HG03064 (cell line): ENCODE measurements around the gene PDE4D.

Experiments used
- ATAC-seq: cut with Tn5 transposase; IDR thresholded peaks from one replicate; pipeline ENCODE4 v1.9.1; 2021; ENCODE audit warnings: low read depth; ENCODE audit not compliant: unreplicated experiment

The PDE4D gene

DNA sequence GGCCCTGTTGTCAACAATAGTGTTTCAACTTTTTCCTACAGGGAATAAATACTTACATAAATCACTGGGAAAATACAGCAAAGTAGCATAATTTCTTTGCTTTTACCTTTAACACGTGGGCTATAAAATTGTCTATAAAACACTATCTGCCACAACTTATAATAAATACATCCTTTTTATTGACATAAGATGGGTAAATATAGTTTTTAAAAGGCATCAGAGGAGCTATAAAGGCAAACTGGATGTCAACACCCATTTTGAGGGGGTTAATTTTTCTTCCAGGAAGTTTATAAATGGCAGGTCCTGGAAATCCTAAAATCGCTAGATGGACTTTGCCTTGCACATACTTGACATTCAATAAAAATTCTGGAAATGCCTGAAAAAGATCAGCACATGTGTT is 358.0 kb downstream of the PDE4D start:
- no peak for ATAC-seq

DNA sequence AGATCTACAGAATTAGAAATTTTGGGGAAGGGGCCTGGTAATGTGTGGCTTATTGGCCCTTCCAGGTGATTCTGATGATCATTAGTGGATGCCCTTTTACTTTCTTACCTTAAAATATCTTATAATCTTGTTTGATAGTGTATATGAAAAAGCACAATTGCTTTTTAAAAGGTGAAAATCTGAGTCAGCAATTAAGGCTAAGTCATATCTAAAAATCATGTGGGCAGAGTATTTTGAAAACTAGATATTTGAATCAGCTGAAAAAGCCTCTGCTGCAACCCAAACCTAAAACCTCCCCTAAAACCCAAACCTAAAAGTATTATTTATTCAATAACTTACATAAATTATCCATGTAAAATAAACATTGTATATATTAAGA is 359.8 kb downstream of the PDE4D start:
- no peak for ATAC-seq

DNA sequence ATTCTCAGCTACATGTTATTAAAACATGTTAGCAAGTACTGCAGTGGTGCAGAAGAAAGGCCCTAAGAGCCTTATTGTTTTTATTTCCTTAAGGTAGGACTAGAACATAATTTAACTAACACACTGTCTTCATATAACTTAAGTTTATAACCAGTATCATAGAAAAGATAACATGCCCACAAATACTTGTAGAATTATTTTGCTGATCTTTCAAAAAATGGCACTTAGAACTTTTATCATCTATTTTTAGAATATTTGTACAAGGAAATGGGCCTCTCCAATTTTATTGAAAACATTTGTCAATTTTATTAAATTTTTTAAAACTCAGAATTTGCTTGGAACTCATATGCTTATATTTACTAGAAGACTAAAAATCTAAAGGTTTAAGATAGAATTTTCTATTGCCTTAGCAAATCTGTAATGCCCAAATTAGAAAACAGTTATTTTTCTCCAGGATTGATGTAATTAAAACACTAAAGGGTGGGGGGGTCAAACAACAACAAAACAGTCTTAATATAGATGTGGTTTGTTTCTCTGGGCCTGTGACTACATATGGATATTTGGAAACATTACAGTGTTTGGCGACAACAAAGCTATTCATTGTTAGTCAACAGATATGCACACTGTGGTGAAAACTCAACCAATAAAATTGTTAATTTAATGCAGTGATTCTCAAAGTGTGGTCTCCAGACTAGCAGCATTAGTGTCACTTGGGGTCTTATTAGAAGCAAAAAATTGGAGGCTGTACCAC is 360.4 kb downstream of the PDE4D start:
- no peak for ATAC-seq

DNA sequence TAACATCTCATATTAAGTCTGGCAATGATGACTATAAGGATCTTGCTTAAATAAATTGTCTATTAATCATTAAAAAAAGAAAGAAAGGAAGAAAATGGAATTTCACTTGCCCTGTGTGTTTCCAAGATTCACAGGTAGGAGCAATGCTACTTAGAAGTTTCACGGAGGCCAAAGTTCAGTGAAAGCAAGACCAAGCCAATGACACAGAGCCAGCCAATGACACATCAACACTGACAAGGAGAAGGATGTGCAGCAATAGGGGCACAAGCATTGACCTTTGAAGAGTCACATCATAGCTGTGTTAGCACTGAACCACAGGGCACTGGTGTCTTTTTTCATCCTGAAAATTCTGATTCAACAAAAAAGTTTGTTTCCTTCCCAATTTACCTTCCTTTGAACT is 364.3 kb downstream of the PDE4D start:
- ATAC-seq, result no peak

DNA sequence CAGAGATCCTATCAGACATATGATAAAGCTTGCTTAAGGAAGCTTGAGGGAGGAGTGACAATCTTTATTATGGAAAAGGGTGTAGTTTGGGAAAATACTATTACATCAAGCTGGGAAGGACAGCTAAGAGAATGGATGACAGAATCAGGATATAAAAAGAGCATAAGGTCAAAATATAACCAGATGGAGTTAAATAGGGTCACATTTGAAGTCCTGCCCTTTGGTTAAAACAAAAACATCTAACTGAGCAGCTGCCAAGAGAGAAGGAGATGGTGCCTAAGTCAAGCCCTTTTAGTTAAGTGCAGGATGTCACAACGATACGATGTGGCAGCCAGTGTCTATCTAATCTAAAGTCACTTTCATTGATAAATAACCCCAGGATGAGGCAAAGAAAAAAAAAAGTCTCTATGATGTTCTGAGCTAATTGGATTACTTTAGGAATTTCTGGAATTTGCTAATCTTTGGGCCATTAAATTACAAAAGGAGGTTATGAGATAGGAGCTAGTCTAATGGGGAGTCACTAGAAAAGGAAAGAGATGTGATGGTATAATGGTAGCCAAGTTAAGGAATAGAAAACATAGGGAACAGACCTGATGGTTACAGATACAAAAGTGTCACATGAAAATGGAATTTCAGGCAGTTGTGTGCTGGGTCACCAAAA is 365.2 kb downstream of the PDE4D start:
- no peak for ATAC-seq

DNA sequence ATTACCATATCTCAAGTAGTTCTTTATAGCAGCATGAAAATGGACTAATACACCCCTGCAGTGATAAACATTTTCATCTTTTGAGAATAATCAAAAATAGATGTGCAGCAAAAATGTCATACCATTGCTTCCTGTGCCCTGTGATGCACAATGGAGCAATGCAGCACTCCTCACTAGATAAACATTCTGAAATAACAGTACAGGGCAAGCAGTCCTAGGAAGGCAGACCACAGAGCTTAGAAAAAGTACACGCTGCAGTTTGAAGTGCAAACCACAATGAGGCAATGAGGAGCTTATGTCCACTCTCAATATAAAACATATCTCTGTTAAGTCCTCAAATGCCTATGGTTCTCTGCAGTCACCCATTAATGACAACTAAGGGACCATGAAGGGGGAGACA is 367.6 kb downstream of the PDE4D start:
- no peak for ATAC-seq

DNA sequence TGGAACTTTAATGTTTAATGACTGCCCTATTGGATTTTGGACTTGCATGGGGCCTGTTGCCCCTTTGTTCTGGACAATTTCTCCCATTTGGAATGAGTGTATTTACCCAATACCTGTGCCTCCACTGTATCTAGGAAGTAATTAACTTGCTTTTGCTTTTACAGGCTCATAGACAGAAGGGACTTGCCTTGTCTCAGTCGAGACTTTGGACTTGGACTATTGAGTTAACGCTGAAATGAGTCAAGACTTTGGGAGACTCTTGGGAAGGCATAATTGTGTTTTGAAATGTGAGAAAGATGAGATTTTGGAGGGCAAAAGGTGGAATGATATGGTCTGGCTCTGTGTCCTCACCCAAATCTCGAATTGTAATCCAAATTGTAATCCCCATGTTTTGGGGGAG is 368.2 kb downstream of the PDE4D start:
- ATAC-seq, result no peak

DNA sequence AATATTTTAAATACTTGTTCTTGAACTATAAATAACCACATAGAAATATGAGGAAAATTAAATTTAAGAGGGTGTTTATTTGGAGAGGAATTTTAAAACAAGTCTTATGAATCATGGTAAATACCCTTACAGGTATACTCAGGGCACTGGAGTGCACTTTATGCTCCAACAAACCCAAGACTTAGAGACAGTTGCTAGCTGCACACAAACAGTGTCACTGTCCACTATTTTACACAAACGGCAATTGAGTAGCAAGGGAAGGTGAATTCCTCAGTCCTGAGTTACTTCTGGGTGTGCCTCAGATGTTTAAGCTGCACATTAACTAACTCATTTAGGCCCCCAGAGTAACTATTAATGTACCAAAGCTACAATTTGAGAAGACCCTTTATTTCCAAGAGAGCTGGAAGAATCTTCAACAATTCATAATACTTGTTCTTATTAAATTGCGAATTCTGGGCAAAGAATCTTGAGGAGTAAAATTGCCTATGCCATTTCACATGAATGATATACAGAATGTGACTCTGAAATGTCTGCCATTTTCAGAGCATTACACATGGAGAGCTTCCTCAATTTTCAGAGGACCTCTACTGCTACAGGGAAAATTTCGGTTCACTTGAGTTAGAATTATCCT is 371.2 kb downstream of the PDE4D start:
- no peak for ATAC-seq

DNA sequence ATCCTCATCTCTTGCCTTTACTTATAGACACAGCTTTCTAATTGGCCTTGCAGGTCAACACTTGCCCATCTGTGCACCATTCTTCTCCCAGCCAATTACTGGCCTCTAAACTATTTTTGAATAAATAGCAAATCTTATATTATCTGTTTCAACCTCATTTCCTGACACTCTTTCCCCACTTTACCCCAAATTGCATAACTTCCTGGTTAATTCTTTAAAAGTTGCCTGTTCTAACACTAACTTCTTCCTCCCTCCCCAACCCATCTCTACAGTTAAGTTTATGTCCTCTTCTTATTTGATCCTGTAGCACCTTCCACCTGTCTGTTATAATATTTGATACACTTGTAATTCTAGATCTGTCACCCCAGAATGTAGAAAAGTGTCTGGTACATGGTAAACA is 372.1 kb downstream of the PDE4D start:
- no peak for ATAC-seq

DNA sequence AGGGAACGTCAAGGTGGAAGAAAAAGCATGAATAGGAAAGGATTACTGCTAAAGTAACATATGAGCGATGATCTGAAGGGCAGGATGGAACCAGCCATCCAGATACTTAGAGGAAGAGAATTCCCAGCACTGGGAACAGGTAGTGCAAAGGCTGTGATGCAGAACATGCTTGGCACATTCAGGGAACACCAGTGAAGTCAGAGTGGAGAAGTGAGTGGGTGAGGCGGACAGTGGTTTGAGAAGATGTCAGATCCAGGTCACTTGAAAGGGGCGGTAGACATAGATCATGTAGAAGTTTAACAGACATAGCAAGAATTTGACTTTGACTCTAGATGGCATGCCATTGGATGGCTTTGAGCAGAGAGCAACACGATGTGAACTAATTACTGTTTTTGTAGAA is 374.2 kb downstream of the PDE4D start:
- no peak for ATAC-seq

DNA sequence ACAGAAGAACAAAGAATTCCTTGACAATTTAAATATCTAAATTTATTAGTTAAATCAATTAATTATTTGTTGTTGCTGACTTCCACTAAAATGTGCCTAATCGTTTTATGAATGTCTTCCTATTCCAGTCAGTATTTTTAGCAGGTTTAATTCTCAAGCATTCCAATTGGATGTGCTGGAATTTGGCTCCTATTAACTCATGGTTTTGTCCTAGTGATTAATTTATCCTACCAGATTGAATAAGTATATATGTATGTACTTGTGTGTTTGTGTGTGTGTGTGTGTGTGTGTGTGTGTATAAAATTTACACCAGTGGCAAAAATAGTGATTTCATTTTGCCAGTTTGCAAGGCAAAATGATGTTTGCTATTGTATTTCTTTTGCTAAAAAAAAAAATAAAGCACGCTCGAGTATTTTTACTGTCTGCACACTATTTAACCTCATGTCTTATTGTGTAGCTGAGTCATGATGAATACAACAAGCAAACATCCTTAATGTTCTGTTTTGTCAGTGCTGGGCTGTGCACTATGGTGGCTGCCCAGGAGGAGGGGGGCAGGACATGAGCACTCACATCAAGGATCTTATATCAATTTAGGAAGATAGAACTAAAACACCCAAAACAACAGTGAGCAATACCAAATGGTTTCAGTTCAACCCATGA is 375.5 kb downstream of the PDE4D start:
- no peak for ATAC-seq

DNA sequence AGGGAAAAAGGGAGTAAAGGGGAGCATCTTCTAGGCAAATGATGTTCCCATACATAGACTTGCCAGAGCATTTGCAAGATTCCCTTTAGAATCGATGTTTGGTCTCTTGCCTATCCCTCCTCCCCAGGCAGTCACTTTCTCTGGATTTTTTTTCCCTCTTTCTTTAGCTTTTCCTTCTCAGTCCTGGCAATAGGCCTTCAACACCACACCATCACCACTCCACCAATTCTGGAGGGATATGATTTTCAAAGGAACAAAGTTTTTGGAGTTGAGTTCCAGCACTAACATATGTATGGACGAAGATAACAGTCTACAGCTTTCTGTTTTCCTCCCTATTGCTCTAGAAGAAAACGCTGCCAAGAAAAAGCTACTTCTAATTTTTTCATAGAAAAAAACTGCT is 377.4 kb downstream of the PDE4D start:
- no peak for ATAC-seq

DNA sequence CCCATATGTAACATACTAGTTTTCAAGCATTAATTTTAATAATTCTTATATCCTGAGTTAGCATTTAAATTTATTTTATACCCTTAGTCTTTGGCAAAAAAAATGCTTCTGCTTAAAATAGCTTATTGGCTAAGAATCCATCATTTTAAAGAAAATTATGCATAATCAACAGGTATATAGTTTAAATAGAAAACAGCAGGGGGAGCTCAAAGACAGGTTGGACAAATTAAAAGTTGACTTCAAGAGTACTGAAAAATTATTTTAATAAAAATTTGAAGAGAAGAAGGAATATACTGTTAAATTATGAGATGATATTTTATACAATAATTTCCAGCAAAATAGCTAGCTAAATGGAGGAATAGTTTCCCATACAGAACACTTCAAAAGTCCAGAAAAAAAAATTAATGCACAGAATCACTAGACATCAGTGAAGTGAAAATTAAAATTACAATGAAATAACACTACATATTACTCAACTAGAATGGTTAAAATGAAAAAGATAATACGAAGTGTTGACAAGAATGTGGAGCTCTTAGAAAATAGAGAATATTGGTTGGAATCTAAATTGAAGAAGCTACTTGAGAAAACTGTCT is 387.1 kb downstream of the PDE4D start:
- ATAC-seq, result no peak

DNA sequence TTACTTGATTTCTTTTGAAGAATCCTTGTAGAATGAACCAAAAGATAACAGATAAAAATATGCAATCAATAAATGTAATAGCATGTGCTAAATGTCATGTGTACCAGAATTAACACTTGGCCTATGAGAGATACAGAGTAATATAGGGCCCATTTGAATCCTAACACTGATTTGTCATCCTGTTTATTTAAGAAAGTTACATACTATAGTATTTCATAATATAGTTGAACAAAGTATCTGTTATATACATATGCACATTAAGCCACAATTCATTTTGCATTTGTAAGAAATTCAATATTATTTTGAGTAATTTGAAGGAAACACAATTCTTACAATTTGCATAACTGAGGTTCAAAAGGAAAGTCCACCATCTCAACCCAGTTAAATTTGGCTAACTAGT is 389.5 kb downstream of the PDE4D start:
- ATAC-seq, result no peak

DNA sequence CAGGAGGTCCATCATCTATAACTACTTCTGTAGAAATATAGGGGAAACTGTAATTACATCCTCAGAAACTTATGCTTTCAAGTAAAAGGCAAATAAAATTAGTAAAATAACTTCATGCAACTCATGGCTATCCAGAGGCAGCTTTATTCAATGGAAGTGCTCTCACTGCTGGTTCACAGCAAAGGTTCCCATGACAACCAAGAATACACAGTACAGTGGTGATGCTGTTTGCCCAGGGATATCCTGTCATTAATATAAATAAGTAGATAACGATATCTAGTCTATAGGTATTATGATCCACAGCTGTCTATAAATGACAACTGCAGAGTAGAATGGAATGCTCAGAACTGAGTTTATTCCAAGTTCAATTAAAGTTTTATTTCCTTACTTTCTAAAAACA is 390.3 kb downstream of the PDE4D start:
- ATAC-seq, result no peak

DNA sequence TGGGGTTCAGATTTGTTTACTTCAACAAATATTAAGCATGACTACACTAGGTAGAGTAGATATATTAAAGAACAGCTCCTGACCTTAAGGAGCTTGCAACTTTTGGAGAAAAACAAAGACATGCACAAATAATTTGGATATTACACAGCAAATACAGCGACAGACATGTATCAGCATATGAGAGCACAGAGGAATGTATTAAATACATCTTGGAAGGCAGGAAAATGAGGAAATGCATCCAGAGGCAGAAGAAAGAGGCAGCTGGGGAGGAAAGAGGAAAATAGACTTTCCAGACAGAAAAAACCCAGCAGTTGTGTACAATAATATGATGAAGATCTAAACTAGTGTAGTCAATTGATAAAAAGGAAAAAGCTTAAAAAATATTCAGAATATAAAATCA is 392.2 kb downstream of the PDE4D start:
- ATAC-seq, result no peak

DNA sequence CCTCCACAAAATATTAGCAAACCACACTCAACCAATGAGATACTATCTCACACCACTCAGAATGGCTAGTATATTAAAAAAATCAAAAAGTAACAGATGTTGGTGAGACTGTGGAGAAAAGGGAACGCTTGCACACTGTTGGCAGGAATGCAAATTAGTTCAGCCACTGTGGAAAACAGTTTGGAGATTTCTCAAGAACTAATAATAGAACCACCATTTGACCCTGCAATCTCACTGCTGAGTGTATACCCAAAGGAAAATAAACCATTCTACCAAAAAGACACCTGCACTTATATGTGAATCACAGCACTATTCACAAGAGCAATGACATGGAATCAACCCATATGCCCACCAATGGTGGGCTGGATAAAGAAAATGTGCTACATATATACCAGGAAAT is 393.5 kb downstream of the PDE4D start:
- no peak for ATAC-seq

DNA sequence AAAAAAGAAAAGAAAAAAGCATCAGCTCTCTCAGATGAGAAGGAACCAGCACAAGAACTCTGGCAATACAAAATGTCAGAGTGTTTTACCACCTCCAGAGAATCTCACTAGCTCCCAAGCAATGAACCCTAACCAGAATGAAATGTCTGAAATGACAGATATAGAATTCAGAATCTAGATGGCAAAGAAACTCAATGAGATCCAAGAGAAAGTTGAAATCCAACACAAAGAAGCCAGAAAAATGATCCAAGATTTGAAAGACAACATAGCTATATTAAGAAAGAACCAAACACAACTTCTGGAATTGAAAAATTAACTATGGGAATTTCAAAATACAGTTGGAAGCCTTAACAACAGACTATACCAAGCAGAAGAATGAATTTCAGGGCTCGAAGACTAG is 396.3 kb downstream of the PDE4D start:
- ATAC-seq, result no peak

DNA sequence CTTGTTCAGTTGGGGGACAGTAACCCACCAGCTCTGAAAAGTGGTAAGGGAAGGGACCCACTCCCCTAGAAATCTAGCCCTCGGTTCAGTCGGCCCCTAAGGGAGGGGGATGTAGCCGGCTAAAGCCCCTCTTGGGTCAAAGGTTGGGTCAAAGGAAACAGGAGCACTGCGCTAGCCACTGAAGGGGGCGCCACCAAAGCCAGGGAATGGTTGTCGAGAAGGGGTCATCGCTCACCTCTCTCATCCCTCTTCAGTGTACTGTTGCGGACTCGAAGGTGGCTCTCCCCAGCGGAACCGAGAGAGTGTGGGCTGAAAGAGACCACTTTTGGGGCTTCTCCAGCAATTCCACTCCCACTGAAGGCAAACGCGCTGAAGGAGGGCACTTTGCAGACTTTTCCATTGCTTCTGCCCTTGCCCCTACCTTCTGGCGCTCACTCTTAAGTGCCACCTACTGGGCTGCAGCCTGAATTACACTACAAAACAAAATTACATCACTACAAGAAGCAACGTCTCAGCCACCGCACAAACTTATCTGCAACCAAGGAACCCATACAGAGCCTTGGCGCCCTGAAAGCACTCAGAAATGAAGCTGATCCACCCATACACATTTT is 396.9 kb downstream of the PDE4D start:
- no peak for ATAC-seq

DNA sequence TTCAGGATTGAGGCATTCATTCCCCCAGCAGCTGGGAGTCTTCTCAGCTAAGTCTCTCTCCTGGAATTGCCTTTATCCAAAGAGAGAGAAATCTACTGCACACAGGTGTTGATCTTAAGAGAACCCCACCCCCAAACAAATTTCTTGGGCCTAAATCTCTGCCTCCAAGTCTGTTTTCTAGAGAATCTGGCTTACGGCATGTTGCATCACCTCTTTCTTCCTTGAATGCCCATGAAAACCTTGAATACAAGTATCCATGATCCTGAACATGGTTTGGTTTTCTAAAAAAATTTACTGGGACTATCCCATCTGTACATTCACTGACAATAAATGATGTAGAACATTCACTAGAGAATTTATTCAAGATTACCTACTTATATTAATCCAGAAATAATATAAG is 401.6 kb downstream of the PDE4D start:
- ATAC-seq, result no peak

DNA sequence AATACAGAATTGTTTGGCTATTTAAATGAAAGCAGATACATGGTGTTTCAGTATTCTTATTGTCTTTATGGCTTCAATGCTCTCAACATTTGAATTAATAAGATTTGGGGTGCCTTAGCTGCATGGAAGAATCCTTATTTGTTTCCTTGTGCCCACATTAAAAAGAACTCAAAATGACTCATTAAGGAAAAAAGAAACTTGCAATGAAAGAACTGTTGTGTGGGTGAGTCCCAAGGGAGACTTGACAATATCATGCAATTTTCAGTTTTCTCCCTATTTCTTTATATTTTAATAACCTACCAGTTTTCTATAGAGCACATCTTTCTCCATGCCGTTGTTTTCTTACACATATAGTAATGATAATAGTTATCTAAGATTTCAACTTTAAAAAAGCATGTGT is 404.0 kb downstream of the PDE4D start:
- ATAC-seq, result no peak
